Smooth muscle cell (in vitro differentiated cells): Measurements from ENCODE around the gene FABP3. TPM values are rescaled to one million over a fixed set of nuclear protein-coding genes. Genes with fewer than 3 reads are reported as not detected.

Experiments used
- DNase-seq: peaks from one replicate; lab custom pipeline; 2025; ENCODE audit not compliant: unreplicated experiment; lab: John Stamatoyannopoulos, UW
- H2AFZ ChIP-seq: fragments of 200-600 bp; sonication (generic); 2 replicates; pipeline ENCODE4 v1.6.0; 2016; ENCODE audit warnings: antibody characterized with exemption, low read depth, mild to moderate bottlenecking
- H3F3A ChIP-seq: fragments of 200-600 bp; sonication (generic); 2 replicates; pipeline ENCODE4 v1.6.0; 2017; ENCODE audit warnings: antibody characterized with exemption, low read depth
- H3K27ac ChIP-seq: fragments of 200-600 bp; sonication (generic); 2 replicates; pipeline ENCODE4 v1.5.1; 2016; ENCODE audit warnings: low read depth, mild to moderate bottlenecking
- H3K27me3 ChIP-seq: fragments of 200-600 bp; sonication (generic); 2 replicates; pipeline ENCODE4 v1.6.1; 2016; ENCODE audit warnings: low read depth, mild to moderate bottlenecking
- H3K36me3 ChIP-seq: fragments of 200-600 bp; sonication (generic); 2 replicates; pipeline ENCODE4 v1.5.1; 2016; ENCODE audit warnings: low read depth
- H3K4me1 ChIP-seq: fragments of 200-600 bp; sonication (generic); 2 replicates; pipeline ENCODE4 v1.5.1; 2016; ENCODE audit warnings: low read depth
- H3K4me2 ChIP-seq: fragments of 200-600 bp; sonication (generic); 2 replicates; pipeline ENCODE4 v1.6.0; 2016; ENCODE audit warnings: mild to moderate bottlenecking
- H3K4me3 ChIP-seq: fragments of 200-600 bp; sonication (generic); 2 replicates; pipeline ENCODE4 v1.5.1; 2016; ENCODE audit warnings: mild to moderate bottlenecking
- H3K79me2 ChIP-seq: fragments of 200-600 bp; sonication (generic); 2 replicates; pipeline ENCODE4 v1.6.0; 2016; ENCODE audit warnings: low read depth, mild to moderate bottlenecking
- H3K9ac ChIP-seq: fragments of 200-600 bp; sonication (generic); 2 replicates; pipeline ENCODE4 v1.6.0; 2016; ENCODE audit warnings: low read depth
- H3K9me3 ChIP-seq: fragments of 200-600 bp; sonication (generic); replicated peaks from 2 replicates; pipeline ENCODE4 v1.5.1; 2016; ENCODE audit warnings: low read depth
- H4K20me1 ChIP-seq: fragments of 200-600 bp; sonication (generic); 2 replicates; pipeline ENCODE4 v1.6.0; 2016; ENCODE audit warnings: low read depth
- WGBS: methylation state at CpG from one replicate; pipeline ENCODE4 v1.1.7; 2016; ENCODE audit warnings: low lambda C conversion rate; 5-methylcytosine and 5-hydroxymethylcytosine counted together
- polyA plus RNA-seq: library from polyadenylated mRNA; unstranded; fragments of >200 nt; fragmentation: Nextera tagmentation; extraction: Ambion mirVana; gene quantifications from 2 replicates; pipeline ENCODE4 v1.2.1, GENCODE V29; 2016
- total RNA-seq: library from RNA; depleted of rRNA; stranded (reverse); fragments of >200 nt; gene quantifications from 2 replicates; pipeline ENCODE4 v1.2.3, GENCODE V29; 2014
- TF ChIP-seq, protein P1 (sequence below): fragments of 200-600 bp; sonication (generic); IDR thresholded peaks from 2 replicates; pipeline ENCODE4 v1.5.1; 2017; ENCODE audit warnings: borderline replicate concordance, mild to moderate bottlenecking, antibody characterized with exemption; ENCODE audit not compliant: insufficient read depth, poor library complexity, severe bottlenecking

Gene FABP3
- total and polyA plus RNA-seq, 2 experiments from 2014 or later = 2.5 to 6.9 TPM

DNA sequence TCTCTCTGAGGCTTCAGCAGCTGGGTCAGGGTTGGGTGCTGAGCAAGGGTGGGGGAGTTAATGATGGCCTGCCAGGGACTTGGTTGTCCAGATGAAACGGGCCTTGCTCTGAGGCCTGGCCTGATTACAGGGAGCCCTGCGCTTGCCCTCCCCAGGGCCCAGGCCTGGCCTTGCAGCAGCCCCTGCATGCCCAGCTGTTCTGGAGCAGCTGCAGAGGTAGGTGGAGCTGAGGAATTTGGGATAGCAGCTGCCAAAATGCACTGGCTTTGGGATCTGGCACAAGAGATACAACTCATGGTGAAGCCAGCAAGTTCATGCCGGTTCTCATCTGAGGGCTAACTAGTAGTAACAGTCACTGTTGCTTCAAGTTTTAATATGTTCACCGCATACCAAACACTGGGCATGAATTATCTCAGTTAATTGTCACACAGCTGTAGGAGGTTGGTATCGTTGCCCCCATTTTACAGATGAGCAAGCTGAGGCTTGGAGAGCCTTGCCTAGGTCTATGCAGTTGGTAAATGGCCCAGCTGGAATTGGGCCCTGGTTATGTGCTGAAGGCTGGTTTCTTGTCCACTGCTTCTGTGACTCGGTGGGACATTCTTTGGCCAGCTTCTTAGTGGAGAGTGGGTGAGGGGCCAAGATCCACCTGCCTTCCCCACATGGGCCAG, 32.8 kb upstream of the FABP3 start:
- H3F3A ChIP-seq = no peaks in the 10 kb centered on the region
- H3K4me1 ChIP-seq = no peaks in the 10 kb centered on the region
- DNase-seq = no peak
- TF ChIP-seq, protein P1, sequence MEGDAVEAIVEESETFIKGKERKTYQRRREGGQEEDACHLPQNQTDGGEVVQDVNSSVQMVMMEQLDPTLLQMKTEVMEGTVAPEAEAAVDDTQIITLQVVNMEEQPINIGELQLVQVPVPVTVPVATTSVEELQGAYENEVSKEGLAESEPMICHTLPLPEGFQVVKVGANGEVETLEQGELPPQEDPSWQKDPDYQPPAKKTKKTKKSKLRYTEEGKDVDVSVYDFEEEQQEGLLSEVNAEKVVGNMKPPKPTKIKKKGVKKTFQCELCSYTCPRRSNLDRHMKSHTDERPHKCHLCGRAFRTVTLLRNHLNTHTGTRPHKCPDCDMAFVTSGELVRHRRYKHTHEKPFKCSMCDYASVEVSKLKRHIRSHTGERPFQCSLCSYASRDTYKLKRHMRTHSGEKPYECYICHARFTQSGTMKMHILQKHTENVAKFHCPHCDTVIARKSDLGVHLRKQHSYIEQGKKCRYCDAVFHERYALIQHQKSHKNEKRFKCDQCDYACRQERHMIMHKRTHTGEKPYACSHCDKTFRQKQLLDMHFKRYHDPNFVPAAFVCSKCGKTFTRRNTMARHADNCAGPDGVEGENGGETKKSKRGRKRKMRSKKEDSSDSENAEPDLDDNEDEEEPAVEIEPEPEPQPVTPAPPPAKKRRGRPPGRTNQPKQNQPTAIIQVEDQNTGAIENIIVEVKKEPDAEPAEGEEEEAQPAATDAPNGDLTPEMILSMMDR = no peak
- 94% methylated on average over 6 of the region's 6 CpGs for WGBS
- H3K4me3 ChIP-seq = no peak overlapping the region
- H3K27ac ChIP-seq = no peak overlapping the region
- no peaks in the 10 kb centered on the region for H3K79me2 ChIP-seq
- H2AFZ ChIP-seq = no peak overlapping the region
- H3K4me2 ChIP-seq = no peak overlapping the region
- no peaks in the 10 kb centered on the region for H3K9me3 ChIP-seq
- H4K20me1 ChIP-seq = no peaks in the 10 kb centered on the region
- H3K9ac ChIP-seq = no peak overlapping the region
- H3K27me3 ChIP-seq = no peaks in the 10 kb centered on the region
- no peaks in the 10 kb centered on the region for H3K36me3 ChIP-seq

DNA sequence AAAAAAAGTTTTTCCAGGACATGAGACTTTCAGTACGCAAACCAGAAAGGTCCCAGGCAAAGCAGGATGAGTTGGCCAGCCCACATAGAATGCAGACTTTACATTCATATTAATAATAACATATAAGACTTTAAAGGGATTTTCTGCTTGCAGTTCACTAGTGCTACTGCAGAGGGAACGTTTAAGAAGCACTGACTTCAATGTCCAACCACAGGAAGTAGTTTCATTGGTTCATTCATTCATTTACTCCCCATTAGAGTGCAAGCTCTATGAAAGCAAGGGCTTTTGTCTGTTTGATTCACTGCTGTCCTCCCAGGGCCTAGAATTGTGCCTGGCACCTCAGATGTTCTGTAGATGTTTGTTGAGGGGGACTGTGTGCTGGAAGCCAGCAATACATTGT, 28.4 kb upstream of the FABP3 start:
- WGBS = 77% methylated on average over 2 of the region's 2 CpGs
- DNase-seq = no peak
- no peak overlapping the region for H3K4me3 ChIP-seq

DNA sequence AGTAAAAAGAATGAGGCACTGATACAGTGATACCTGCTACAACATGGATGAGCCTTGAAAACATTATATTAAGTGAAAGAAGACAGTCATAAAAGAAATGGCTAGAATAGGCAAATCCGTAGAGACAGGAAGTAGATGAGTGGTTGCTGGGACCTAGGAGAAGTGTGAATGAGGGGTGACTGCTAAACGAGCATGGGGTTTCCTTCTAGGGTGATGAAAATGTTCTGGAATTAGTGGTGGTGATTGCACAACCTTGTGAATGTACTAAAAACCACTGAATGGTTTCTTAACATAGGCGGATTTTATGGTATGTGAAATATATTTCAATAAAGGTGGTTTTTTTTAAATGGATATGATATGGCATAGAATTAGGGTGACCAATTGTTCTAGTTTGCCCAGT, 27.5 kb upstream of the FABP3 start:
- Histone ChIP-seq H3K9me3 (no peaks in the 10 kb centered on the region), H3K4me1 (no peaks in the 10 kb centered on the region), H3K36me3 (no peaks in the 10 kb centered on the region), H3K4me3 (no peak overlapping the region), H3K27ac (no peak overlapping the region), H3K79me2 (no peaks in the 10 kb centered on the region), H2AFZ (no peak overlapping the region), H3F3A (no peaks in the 10 kb centered on the region), H3K9ac (no peak overlapping the region), H3K4me2 (no peak overlapping the region), H3K27me3 (no peaks in the 10 kb centered on the region), H4K20me1 (no peaks in the 10 kb centered on the region)
- TF ChIP-seq, protein P1 = no peak
- WGBS = 57% methylated on average over 3 of the region's 3 CpGs
- DNase-seq = no peak

More for the DNA sequence above, 28.4 kb upstream of the FABP3 start:
- Histone ChIP-seq H2AFZ (no peak overlapping the region), H3K4me2 (no peak overlapping the region), H3K27ac (no peak overlapping the region), H4K20me1 (no peaks in the 10 kb centered on the region), H3K27me3 (no peaks in the 10 kb centered on the region), H3K36me3 (no peaks in the 10 kb centered on the region), H3K9ac (no peak overlapping the region), H3F3A (no peaks in the 10 kb centered on the region), H3K9me3 (no peaks in the 10 kb centered on the region), H3K79me2 (no peaks in the 10 kb centered on the region), H3K4me1 (no peaks in the 10 kb centered on the region)
- TF ChIP-seq, protein P1 = no peak

DNA sequence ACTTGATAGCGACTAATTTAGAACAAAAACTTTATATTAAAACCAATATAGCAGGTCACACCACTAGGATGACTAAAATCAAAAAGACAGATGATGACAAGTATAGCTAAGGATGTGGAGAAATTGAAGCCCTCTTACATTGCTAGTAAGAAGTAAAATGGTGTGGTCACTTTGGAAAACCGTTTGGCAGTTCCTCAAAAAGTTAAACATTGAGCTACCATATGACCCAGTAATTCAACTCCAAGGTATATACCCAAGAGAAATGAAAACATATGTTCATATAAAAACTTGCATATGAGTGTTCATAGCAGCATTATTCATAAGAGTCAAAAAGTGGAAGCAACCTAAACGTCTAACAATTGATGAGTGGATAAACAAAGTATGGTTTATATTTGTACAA, 27.1 kb upstream of the FABP3 start:
- H3F3A ChIP-seq = no peaks in the 10 kb centered on the region
- TF ChIP-seq, protein P1 = no peak
- no peaks in the 10 kb centered on the region for H4K20me1 ChIP-seq
- H3K4me1 ChIP-seq = no peaks in the 10 kb centered on the region
- no peaks in the 10 kb centered on the region for H3K27me3 ChIP-seq
- DNase-seq = no peak
- H3K9me3 ChIP-seq = no peaks in the 10 kb centered on the region
- WGBS = 81% methylated on average over 3 of the region's 3 CpGs
- H3K36me3 ChIP-seq = no peaks in the 10 kb centered on the region
- no peak overlapping the region for H3K4me2 ChIP-seq
- H2AFZ ChIP-seq = no peak overlapping the region
- H3K79me2 ChIP-seq = no peaks in the 10 kb centered on the region
- H3K27ac ChIP-seq = no peak overlapping the region
- no peak overlapping the region for H3K9ac ChIP-seq
- H3K4me3 ChIP-seq = no peak overlapping the region
